HEK293 (cell line): ENCODE measurements around the gene ORC2.
A peak's percentile ranks its signal among the peaks of the same experiment; 100 is the strongest.

Experiments
- BCL11A ChIP-seq: fragments of 450-650 bp; formaldehyde crosslinking; IDR thresholded peaks from 2 replicates; pipeline ENCODE4 v1.5.1; 2016; ENCODE audit warnings: low read depth, missing biosample characterization, missing genetic modification characterization
- EGR2 ChIP-seq: fragments of 450-650 bp; formaldehyde crosslinking; IDR thresholded peaks from 2 replicates; pipeline ENCODE4 v1.5.1; 2016; ENCODE audit warnings: low read depth, missing biosample characterization, missing genetic modification characterization
- GLIS2 ChIP-seq: fragments of 450-650 bp; formaldehyde crosslinking; IDR thresholded peaks from 2 replicates; pipeline ENCODE4 v1.5.1; 2016; ENCODE audit warnings: missing biosample characterization, missing genetic modification characterization
- HOXD13 ChIP-seq: sonication (generic); formaldehyde crosslinking; IDR thresholded peaks from 2 replicates; pipeline ENCODE4 v1.8.0; 2022; ENCODE audit warnings: missing genetic modification reagents, borderline replicate concordance
- PRDM10 ChIP-seq: fragments of 450-650 bp; formaldehyde crosslinking; IDR thresholded peaks from 2 replicates; pipeline ENCODE4 v1.5.1; 2016; ENCODE audit warnings: missing biosample characterization, missing genetic modification characterization
- REST ChIP-seq: fragments of 450-650 bp; formaldehyde crosslinking; IDR thresholded peaks from 2 replicates; pipeline ENCODE4 v1.5.1; 2016; ENCODE audit warnings: missing biosample characterization, missing genetic modification characterization
- SALL2 ChIP-seq: fragments of 450-650 bp; formaldehyde crosslinking; IDR thresholded peaks from 2 replicates; pipeline ENCODE4 v1.5.0; 2017; ENCODE audit warnings: missing biosample characterization, mild to moderate bottlenecking, missing genetic modification characterization, borderline replicate concordance
- ZBTB17 ChIP-seq: fragments of 450-650 bp; formaldehyde crosslinking; IDR thresholded peaks from 2 replicates; pipeline ENCODE4 v1.5.1; 2016; ENCODE audit warnings: missing biosample characterization, missing genetic modification characterization
- ZBTB44 ChIP-seq: fragments of 450-650 bp; IDR thresholded peaks from 2 replicates; pipeline ENCODE4 v1.5.1; 2018; ENCODE audit warnings: missing biosample characterization, mild to moderate bottlenecking, missing genetic modification characterization
- ZFP69B ChIP-seq: fragments of 450-650 bp; formaldehyde crosslinking; IDR thresholded peaks from 2 replicates; pipeline ENCODE4 v1.5.1; 2016; ENCODE audit warnings: missing biosample characterization, missing genetic modification characterization
- ZNF138 ChIP-seq: fragments of 450-650 bp; formaldehyde crosslinking; IDR thresholded peaks from 2 replicates; pipeline ENCODE4 v1.5.1; 2016; ENCODE audit warnings: missing biosample characterization, missing genetic modification characterization, borderline replicate concordance
- ZNF23 ChIP-seq: fragments of 450-650 bp; formaldehyde crosslinking; IDR thresholded peaks from 2 replicates; pipeline ENCODE4 v1.5.1; 2016; ENCODE audit warnings: missing biosample characterization, missing genetic modification characterization, borderline replicate concordance
- ZNF266 ChIP-seq: fragments of 450-650 bp; formaldehyde crosslinking; IDR thresholded peaks from 2 replicates; pipeline ENCODE4 v1.5.1; 2016; ENCODE audit warnings: missing biosample characterization, missing genetic modification characterization, low read depth
- ZNF335 ChIP-seq: fragments of 450-650 bp; formaldehyde crosslinking; conservative IDR thresholded peaks from 2 replicates; pipeline ENCODE4 v1.5.1; 2016; ENCODE audit warnings: missing biosample characterization, missing genetic modification characterization
- ZNF426 ChIP-seq: fragments of 450-650 bp; formaldehyde crosslinking; IDR thresholded peaks from 2 replicates; pipeline ENCODE4 v1.5.1; 2017; ENCODE audit warnings: missing biosample characterization, missing genetic modification characterization, mild to moderate bottlenecking, inconsistent platforms, moderate library complexity
- ZNF488 ChIP-seq: fragments of 450-650 bp; formaldehyde crosslinking; IDR thresholded peaks from 2 replicates; pipeline ENCODE4 v1.5.1; 2016; ENCODE audit warnings: missing biosample characterization, missing genetic modification characterization
- ZNF514 ChIP-seq: fragments of 450-650 bp; formaldehyde crosslinking; IDR thresholded peaks from 2 replicates; pipeline ENCODE4 v1.5.1; 2016; ENCODE audit warnings: missing biosample characterization, missing genetic modification characterization
- ZNF621 ChIP-seq: fragments of 450-650 bp; formaldehyde crosslinking; IDR thresholded peaks from 2 replicates; pipeline ENCODE4 v1.5.1; 2017; ENCODE audit warnings: missing biosample characterization, missing genetic modification characterization
- ZNF623 ChIP-seq: fragments of 450-650 bp; formaldehyde crosslinking; IDR thresholded peaks from 2 replicates; pipeline ENCODE4 v1.5.1; 2016; ENCODE audit warnings: missing biosample characterization, missing genetic modification characterization
- ZNF704 ChIP-seq: fragments of 450-650 bp; formaldehyde crosslinking; IDR thresholded peaks from 2 replicates; pipeline ENCODE4 v1.5.1; 2016; ENCODE audit warnings: missing biosample characterization, missing genetic modification characterization
- ZNF785 ChIP-seq: fragments of 450-650 bp; formaldehyde crosslinking; IDR thresholded peaks from 2 replicates; pipeline ENCODE4 v1.5.1; 2016; ENCODE audit warnings: missing biosample characterization, missing genetic modification characterization
- ZNF837 ChIP-seq: fragments of 450-650 bp; formaldehyde crosslinking; IDR thresholded peaks from 2 replicates; pipeline ENCODE4 v1.5.1; 2016; ENCODE audit warnings: missing biosample characterization, missing genetic modification characterization

The ORC2 gene

GRCh38 chr2:200888704-200889625 lies 74.5 kb downstream of the ORC2 start, which contains the start of the genes NIF3L1 and PPIL3 (continued):
- TF ChIP-seq HOXD13: no peak
- TF ChIP-seq ZNF23 (tag by site-specific recombination): no peak
- TF ChIP-seq ZBTB17: no peak; the same call in 1 of the 2 replicates
- TF ChIP-seq ZNF837 (tag by site-specific recombination): no peak
- TF ChIP-seq EGR2 (tag by site-specific recombination): peak; percentile 65; the same call in 1 of the 2 replicates
- TF ChIP-seq ZNF623 (tag by site-specific recombination): no peak
- TF ChIP-seq ZNF266 (tag by site-specific recombination): peak; percentile 85; the same call in 1 of the 2 replicates
- TF ChIP-seq GLIS2 (tag by site-specific recombination): 0 out of 2 replicates have a peak, but pooled peaks have one; percentile 19
- peak; percentile 43; the same call in 1 of the 2 replicates for TF ChIP-seq ZFP69B (tag by site-specific recombination)
- no peak for TF ChIP-seq BCL11A (tag by site-specific recombination)
- TF ChIP-seq ZNF335 (tag by site-specific recombination): peak; percentile 93
- TF ChIP-seq REST (tag by site-specific recombination): peak; percentile 84
- no peak for TF ChIP-seq ZNF785
- no peak for TF ChIP-seq SALL2 (tag by site-specific recombination)
- no peak for TF ChIP-seq ZNF704 (tag by site-specific recombination)
- no peak for TF ChIP-seq ZNF138 (tag by site-specific recombination)
- TF ChIP-seq ZBTB44 (tag by site-specific recombination): peak; percentile 75
- no peak for TF ChIP-seq ZNF488 (tag by site-specific recombination)
- TF ChIP-seq ZNF426 (tag by site-specific recombination): no peak
- peak; percentile 94 for TF ChIP-seq PRDM10 (tag by site-specific recombination)
- TF ChIP-seq ZNF514 (tag by site-specific recombination): no peak
- no peak for TF ChIP-seq ZNF621 (tag by site-specific recombination)
